ENCODE data around the gene TNN.
"Not testable (repeated sequence)": the region's sequence is repeated elsewhere in the genome, so short reads cannot be mapped to it uniquely, and the experiment has no call there.

The TNN gene

GRCh38 chr1:175043824-175044223 lies 23.8 kb upstream of the TNN start:
- Histone ChIP-seq H3K9ac (ENCODE audit: low read length) (no peak overlapping the region), H3K4me1 (ENCODE audit: low read length) (no peaks in the 10 kb centered on the region), H3K36me3 (replicated peaks; ENCODE audit: low read depth, low read length) (no peaks in the 10 kb centered on the region), H3K79me2 (ENCODE audit: low read length) (no peaks in the 10 kb centered on the region), H3K4me2 (ENCODE audit: low read length) (no peak overlapping the region), H3K4me3 (ENCODE audit: low read length) (no peak overlapping the region), H4K20me1 (ENCODE audit: insufficient read depth, low read length) (no peaks in the 10 kb centered on the region), H3K9me3 (ENCODE audit: insufficient read depth, low read length) (no peaks in the 10 kb centered on the region), H3K27me3 (ENCODE audit: low read depth, low read length) (peaks cover 15% of the 10 kb centered on the region; the same call in 1 of the 2 replicates), H2AFZ (ENCODE audit: low read depth, low read length) (no peak overlapping the region), H3K27ac (ENCODE audit: low read length) (no peak overlapping the region)
- TF ChIP-seq CTCF (IDR thresholded peaks at IDR 0.05; ENCODE audit: low read depth, low read length) (no peak), EZH2phosphoT487 (IDR thresholded peaks at IDR 0.05; ENCODE audit: low read depth) (no peak)

GRCh38 chr1:175044591-175044990 lies 23.0 kb upstream of the TNN start:
- H3K27me3 ChIP-seq (ENCODE audit: low read depth, low read length): peaks cover 23% of the 10 kb centered on the region; the same call in 1 of the 2 replicates
- H3K9ac ChIP-seq (ENCODE audit: low read length); H2AFZ ChIP-seq (ENCODE audit: low read depth, low read length); H3K4me1 ChIP-seq (ENCODE audit: low read length); H3K4me2 ChIP-seq (ENCODE audit: low read length); H3K27ac ChIP-seq (ENCODE audit: low read length); H3K9me3 ChIP-seq (ENCODE audit: insufficient read depth, low read length); H3K79me2 ChIP-seq (ENCODE audit: low read length); H3K4me3 ChIP-seq (ENCODE audit: low read length); H3K36me3 ChIP-seq (replicated peaks; ENCODE audit: low read depth, low read length); H4K20me1 ChIP-seq (ENCODE audit: insufficient read depth, low read length): not testable (repeated sequence)

- Histone ChIP-seq H3K4me3 (ENCODE audit: low read length) (no peak overlapping the region), H3K9me3 (ENCODE audit: insufficient read depth, low read length) (no peaks in the 10 kb centered on the region), H2AFZ (ENCODE audit: low read depth, low read length) (no peak overlapping the region), H3K4me2 (ENCODE audit: low read length) (no peak overlapping the region), H3K36me3 (replicated peaks; ENCODE audit: low read depth, low read length) (no peaks in the 10 kb centered on the region), H3K79me2 (ENCODE audit: low read length) (no peaks in the 10 kb centered on the region), H3K9ac (ENCODE audit: low read length) (no peak overlapping the region), H3K27ac (ENCODE audit: low read length) (no peak overlapping the region), H3K4me1 (ENCODE audit: low read length) (no peaks in the 10 kb centered on the region), H3K27me3 (ENCODE audit: low read depth, low read length) (peaks cover 26% of the 10 kb centered on the region; the same call in 1 of the 2 replicates), H4K20me1 (ENCODE audit: insufficient read depth, low read length) (no peaks in the 10 kb centered on the region)
- TF ChIP-seq CTCF (IDR thresholded peaks at IDR 0.05; ENCODE audit: low read depth, low read length) (no peak), EZH2phosphoT487 (IDR thresholded peaks at IDR 0.05; ENCODE audit: low read depth) (no peak)
Observed at GRCh38 chr1:175045097-175045496, 22.5 kb upstream of the TNN start.

GRCh38 chr1:175045519-175045918 lies 22.1 kb upstream of the TNN start:
- no peaks in the 10 kb centered on the region for H3K36me3 ChIP-seq (replicated peaks; ENCODE audit: low read depth, low read length)
- H3K9me3 ChIP-seq (ENCODE audit: insufficient read depth, low read length): no peaks in the 10 kb centered on the region
- H3K27me3 ChIP-seq (ENCODE audit: low read depth, low read length): peaks cover 30% of the 10 kb centered on the region; the same call in 1 of the 2 replicates
- H3K4me2 ChIP-seq (ENCODE audit: low read length): no peak overlapping the region
- no peaks in the 10 kb centered on the region for H3K79me2 ChIP-seq (ENCODE audit: low read length)
- TF ChIP-seq CTCF (IDR thresholded peaks at IDR 0.05; ENCODE audit: low read depth, low read length) (no peak), EZH2phosphoT487 (IDR thresholded peaks at IDR 0.05; ENCODE audit: low read depth) (no peak)
- H4K20me1 ChIP-seq (ENCODE audit: insufficient read depth, low read length): no peaks in the 10 kb centered on the region
- H3K27ac ChIP-seq (ENCODE audit: low read length): no peak overlapping the region
- H3K9ac ChIP-seq (ENCODE audit: low read length): no peak overlapping the region
- H3K4me3 ChIP-seq (ENCODE audit: low read length): no peak overlapping the region
- H2AFZ ChIP-seq (ENCODE audit: low read depth, low read length): no peak overlapping the region
- H3K4me1 ChIP-seq (ENCODE audit: low read length): no peaks in the 10 kb centered on the region

GRCh38 chr1:175050992-175051391 lies 16.6 kb upstream of the TNN start:
- Histone ChIP-seq H3K9ac (ENCODE audit: low read length) (no peak overlapping the region), H3K27ac (ENCODE audit: low read length) (no peak overlapping the region), H3K4me3 (ENCODE audit: low read length) (no peak overlapping the region), H3K4me2 (ENCODE audit: low read length) (no peak overlapping the region), H3K27me3 (ENCODE audit: low read depth, low read length) (peaks cover 32% of the 10 kb centered on the region; the same call in 1 of the 2 replicates), H3K36me3 (replicated peaks; ENCODE audit: low read depth, low read length) (no peaks in the 10 kb centered on the region), H2AFZ (ENCODE audit: low read depth, low read length) (no peak overlapping the region), H4K20me1 (ENCODE audit: insufficient read depth, low read length) (no peaks in the 10 kb centered on the region), H3K9me3 (ENCODE audit: insufficient read depth, low read length) (no peaks in the 10 kb centered on the region), H3K4me1 (ENCODE audit: low read length) (no peaks in the 10 kb centered on the region), H3K79me2 (ENCODE audit: low read length) (no peaks in the 10 kb centered on the region)
- TF ChIP-seq CTCF (IDR thresholded peaks at IDR 0.05; ENCODE audit: low read depth, low read length) (no peak), EZH2phosphoT487 (IDR thresholded peaks at IDR 0.05; ENCODE audit: low read depth) (no peak)

Measured in OCI-LY3 (cell line).